ENCODE measurements around the gene CNR1. TPM values are rescaled to one million over a fixed set of nuclear protein-coding genes. Genes with fewer than 3 reads are reported as not detected.
A peak's percentile ranks its signal among the peaks of the same experiment; 100 is the strongest.
"Not testable (repeated sequence)": the region's sequence is repeated elsewhere in the genome, so short reads cannot be mapped to it uniquely, and the experiment has no call there.

The CNR1 gene
- total RNA-seq (2022), result 0.31 and 0.69 TPM in 2 replicates
- percentile 32 among the genes with signal in this experiment for Bru-seq, nascent RNA
- BruChase-seq, experiment 1, labeled RNA remaining after a 6-hour chase, result percentile 36 among the genes with signal in this experiment
- percentile 32 among the genes with signal in this experiment for BruChase-seq, experiment 2, labeled RNA remaining after a 2-hour chase
- long read RNA-seq, result 0 reads

- CTCF ChIA-PET, result interaction anchor here (0.5 kb wide), 1 partner anchor 229 kb away, joined by 3 read pairs; no protein-coding TSS in a partner anchor
- no peak within 1 kb of the TSS for H3K27ac Mint-ChIP-seq (ENCODE audit: unreplicated experiment)
Measured at GRCh38 chr6:88165844-88166492, at the start of gene CNR1. CNR1 (minus strand) TSS chr6:88166347; CDS start chr6:88145274, 21,073 bp downstream.

GRCh38 chr6:88211446-88211845, 45.3 kb upstream of the CNR1 start:
- BruUV-seq (replicated peaks), result no TSS peak

More at GRCh38 chr6:88165844-88166492, at the start of gene CNR1:
- intact Hi-C loops (cut with micrococcal nuclease; ENCODE audit: unreplicated experiment), result loop anchor here (1.0 kb wide), 1 partner anchor 237 kb away; no protein-coding TSS in a partner anchor
- H3K4me3 Mint-ChIP-seq (ENCODE audit: low read depth, unreplicated experiment), result peak within 1 kb of the TSS; percentile 78
- H3K27me3 Mint-ChIP-seq (ENCODE audit: unreplicated experiment), result peaks cover 69% of the 10 kb centered on the region
- peak; percentile 64 for DNase-seq
- H3K9me3 Mint-ChIP-seq (ENCODE audit: low read depth, unreplicated experiment), result no peaks in the 10 kb centered on the region
- H3K36me3 Mint-ChIP-seq (ENCODE audit: insufficient read depth, unreplicated experiment), result peaks cover 16% of the 10 kb centered on the region
- H3K4me1 Mint-ChIP-seq (ENCODE audit: low read depth, unreplicated experiment), result no peaks in the 10 kb centered on the region
- TF ChIP-seq CTCF (IDR thresholded peaks at IDR 0.05; ENCODE audit: unreplicated experiment), result no peak
- BruUV-seq (replicated peaks), result no TSS peak

GRCh38 chr6:88209301-88209700, 43.2 kb upstream of the CNR1 start:
- CTCF ChIA-PET, result no interaction called here
- Mint-ChIP-seq H3K36me3 (ENCODE audit: insufficient read depth, unreplicated experiment) (no peaks in the 10 kb centered on the region), H3K9me3 (ENCODE audit: low read depth, unreplicated experiment) (peaks cover 4% of the 10 kb centered on the region), H3K27ac (ENCODE audit: unreplicated experiment) (no peak overlapping the region), H3K4me3 (ENCODE audit: low read depth, unreplicated experiment) (no peak overlapping the region), H3K27me3 (ENCODE audit: unreplicated experiment) (no peaks in the 10 kb centered on the region), H3K4me1 (ENCODE audit: low read depth, unreplicated experiment) (no peaks in the 10 kb centered on the region)
- no peak for DNase-seq
- no peak for TF ChIP-seq CTCF (IDR thresholded peaks at IDR 0.05; ENCODE audit: unreplicated experiment)
- intact Hi-C loops (cut with micrococcal nuclease; ENCODE audit: unreplicated experiment), result no loop called here
- no TSS peak for BruUV-seq (replicated peaks)

More at GRCh38 chr6:88211446-88211845, 45.3 kb upstream of the CNR1 start:
- H3K36me3 Mint-ChIP-seq (ENCODE audit: insufficient read depth, unreplicated experiment), result no peaks in the 10 kb centered on the region
- H3K9me3 Mint-ChIP-seq (ENCODE audit: low read depth, unreplicated experiment), result no peaks in the 10 kb centered on the region
- no peak overlapping the region for H3K4me3 Mint-ChIP-seq (ENCODE audit: low read depth, unreplicated experiment)
- TF ChIP-seq CTCF (IDR thresholded peaks at IDR 0.05; ENCODE audit: unreplicated experiment), result no peak
- no peaks in the 10 kb centered on the region for H3K27me3 Mint-ChIP-seq (ENCODE audit: unreplicated experiment)
- no peaks in the 10 kb centered on the region for H3K4me1 Mint-ChIP-seq (ENCODE audit: low read depth, unreplicated experiment)
- CTCF ChIA-PET, result no interaction called here
- H3K27ac Mint-ChIP-seq (ENCODE audit: unreplicated experiment), result no peak overlapping the region
- no peak for DNase-seq
- intact Hi-C loops (cut with micrococcal nuclease; ENCODE audit: unreplicated experiment), result no loop called here

GRCh38 chr6:88208726-88209125, 42.6 kb upstream of the CNR1 start:
- intact Hi-C loops (cut with micrococcal nuclease; ENCODE audit: unreplicated experiment), result no loop called here
- BruUV-seq (replicated peaks), result no TSS peak
- CTCF ChIA-PET, result no interaction called here
- no peak for DNase-seq
- TF ChIP-seq CTCF (IDR thresholded peaks at IDR 0.05; ENCODE audit: unreplicated experiment), result no peak
- Mint-ChIP-seq H3K36me3 (ENCODE audit: insufficient read depth, unreplicated experiment) (no peaks in the 10 kb centered on the region), H3K4me1 (ENCODE audit: low read depth, unreplicated experiment) (no peaks in the 10 kb centered on the region), H3K27ac (ENCODE audit: unreplicated experiment) (no peak overlapping the region), H3K27me3 (ENCODE audit: unreplicated experiment) (no peaks in the 10 kb centered on the region), H3K4me3 (ENCODE audit: low read depth, unreplicated experiment) (no peak overlapping the region), H3K9me3 (ENCODE audit: low read depth, unreplicated experiment) (peaks cover 7% of the 10 kb centered on the region)

- H3K4me3 Mint-ChIP-seq (ENCODE audit: low read depth, unreplicated experiment); H3K27ac Mint-ChIP-seq (ENCODE audit: unreplicated experiment); H3K27me3 Mint-ChIP-seq (ENCODE audit: unreplicated experiment); intact Hi-C loops (cut with micrococcal nuclease; ENCODE audit: unreplicated experiment); BruUV-seq (replicated peaks); H3K36me3 Mint-ChIP-seq (ENCODE audit: insufficient read depth, unreplicated experiment); H3K4me1 Mint-ChIP-seq (ENCODE audit: low read depth, unreplicated experiment); CTCF ChIA-PET; DNase-seq: not testable (repeated sequence)
- H3K9me3 Mint-ChIP-seq (ENCODE audit: low read depth, unreplicated experiment), result peaks cover 12% of the 10 kb centered on the region
Measured at GRCh38 chr6:88201734-88202133, 35.6 kb upstream of the CNR1 start.

Data from Calu3 (cell line).